Stimulated activated CD8-positive, alpha-beta memory T cell treated with anti-CD3 and anti-CD28 coated beads, Interleukin-7, amount 100 ng/mL, for 24 hours (primary cell): ENCODE measurements around the gene PRSS21.

Experiments
- DNase-seq: peaks from one replicate; pipeline ENCODE4 v3.0.0-alpha.2; 2020; ENCODE audit warnings: low read depth

The PRSS21 gene

GRCh38 chr16:2816751-2817339 is at the start of gene PRSS21:
Gene PRSS21, plus strand, starts transcription at chr16:2817237. Its CDS starts 32 bp downstream, at chr16:2817269.
- DNase-seq = no peak

GRCh38 chr16:2767891-2768290 is 49.1 kb upstream of the PRSS21 start:
- no peak for DNase-seq

GRCh38 chr16:2768403-2769089 is 48.5 kb upstream of the PRSS21 start:
- DNase-seq = no peak

- DNase-seq = no peak
Observed at GRCh38 chr16:2769100-2769529, 47.9 kb upstream of the PRSS21 start.

GRCh38 chr16:2769675-2770056 is 47.4 kb upstream of the PRSS21 start:
- DNase-seq = no peak

- no peak for DNase-seq
Observed at GRCh38 chr16:2770057-2770951, 46.7 kb upstream of the PRSS21 start.

- no peak for DNase-seq
Observed at GRCh38 chr16:2771496-2772402, 45.3 kb upstream of the PRSS21 start.

- no peak for DNase-seq
Observed at GRCh38 chr16:2773188-2773968, 43.7 kb upstream of the PRSS21 start.

- DNase-seq = no peak
Observed at GRCh38 chr16:2774161-2774891, 42.7 kb upstream of the PRSS21 start.

- no peak for DNase-seq
Observed at GRCh38 chr16:2775131-2775716, 41.8 kb upstream of the PRSS21 start.

- DNase-seq = no peak
Observed at GRCh38 chr16:2775765-2776499, 41.1 kb upstream of the PRSS21 start.

GRCh38 chr16:2776500-2777139 is 40.4 kb upstream of the PRSS21 start:
- no peak for DNase-seq

- DNase-seq = peak; percentile 82
Observed at GRCh38 chr16:2777231-2777902, 39.7 kb upstream of the PRSS21 start, which contains the start of gene ELOB. Gene ELOB, minus strand, starts transcription at chr16:2777280. Its CDS starts 41 bp downstream, at chr16:2777239.

- no peak for DNase-seq
Observed at GRCh38 chr16:2777903-2778629, 39.0 kb upstream of the PRSS21 start.

GRCh38 chr16:2778630-2778958 is 38.4 kb upstream of the PRSS21 start:
- DNase-seq = no peak

GRCh38 chr16:2779151-2779920 is 37.7 kb upstream of the PRSS21 start:
- no peak for DNase-seq
